NAMALWA (cell line): Measurements from ENCODE around the gene AMDHD2.
A peak's percentile ranks its signal among the peaks of the same experiment; 100 is the strongest.
"Not testable (repeated sequence)": the region's sequence is repeated elsewhere in the genome, so short reads cannot be mapped to it uniquely, and the experiment has no call there.

Source experiments
- DNase-seq: peaks from one replicate; pipeline ENCODE4 v3.0.0-alpha.2; 2015; ENCODE audit warnings: low spot score

AMDHD2 gene

DNA sequence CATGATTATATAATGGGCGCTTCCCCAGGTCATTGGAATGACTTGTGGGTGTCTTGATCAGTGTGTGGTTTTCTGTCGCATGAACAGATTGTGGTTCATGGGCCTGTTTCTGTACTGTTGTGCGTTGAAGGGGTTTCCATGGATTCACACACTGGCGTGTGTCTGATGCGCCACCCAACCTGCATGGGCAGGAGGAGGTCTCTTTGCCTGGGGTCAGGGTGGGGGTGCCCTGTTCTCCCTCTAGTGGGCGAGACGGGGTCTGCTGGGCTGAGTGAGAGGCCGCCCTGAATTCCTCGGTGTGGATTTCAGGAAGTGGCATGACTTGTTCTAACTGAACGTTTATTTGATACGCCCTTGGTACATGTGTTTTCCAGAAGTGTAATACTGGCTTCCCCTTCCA is 60.0 kb downstream of the AMDHD2 start:
- peak; percentile 37 for DNase-seq

GRCh38 chr16:2580818-2581217 is 60.6 kb downstream of the AMDHD2 start:
- DNase-seq: not testable (repeated sequence)
